Fibroblast of mammary gland (primary cell): ENCODE measurements around the gene ARF1.

Source experiments
- DNase-seq: peaks from one replicate; pipeline ENCODE4 v3.0.0-alpha.2; 2010; ENCODE audit warnings: low read depth
- H3K4me3 ChIP-seq: 2 replicates; pipeline ENCODE4 v1.5.1; 2011; ENCODE audit warnings: low read depth, mild to moderate bottlenecking, low read length, moderate library complexity; ENCODE audit not compliant: control insufficient read depth
- CTCF ChIP-seq: conservative IDR thresholded peaks from 2 replicates; pipeline ENCODE4 v1.5.1; 2011; ENCODE audit warnings: low read depth, low read length, inconsistent platforms; ENCODE audit not compliant: control insufficient read depth, insufficient read depth

The ARF1 gene

GRCh38 chr1:228064741-228065542 is 17.6 kb upstream of the ARF1 start:
- TF ChIP-seq CTCF, result no peak
- no peak for DNase-seq
- no peak overlapping the region for H3K4me3 ChIP-seq

GRCh38 chr1:228065543-228066347 is 16.8 kb upstream of the ARF1 start:
- TF ChIP-seq CTCF, result no peak
- no peak for DNase-seq
- no peak overlapping the region for H3K4me3 ChIP-seq

- no peak overlapping the region for H3K4me3 ChIP-seq
- TF ChIP-seq CTCF, result no peak
- no peak for DNase-seq
Measured at GRCh38 chr1:228066416-228066815, 16.1 kb upstream of the ARF1 start.

- H3K4me3 ChIP-seq, result no peak overlapping the region
- TF ChIP-seq CTCF, result no peak
- no peak for DNase-seq
Measured at GRCh38 chr1:228066891-228067654, 15.4 kb upstream of the ARF1 start.

- TF ChIP-seq CTCF, result no peak
- no peak for DNase-seq
- no peak overlapping the region for H3K4me3 ChIP-seq
Measured at GRCh38 chr1:228068359-228068758, 14.1 kb upstream of the ARF1 start.

- DNase-seq, result no peak
- H3K4me3 ChIP-seq, result no peak overlapping the region
- no peak for TF ChIP-seq CTCF
Measured at GRCh38 chr1:228070173-228070572, 12.3 kb upstream of the ARF1 start.
